Right lobe of liver (tissue), 6 donors: ENCODE data around the gene KCNQ4. TPM values are rescaled to one million over a fixed set of nuclear protein-coding genes. Genes with fewer than 3 reads are reported as not detected.

Experiments used
- ATAC-seq, 4 donors: fragments of 200-7000 bp; cut with Tn5 transposase; one replicate each; pipeline ENCODE4 v1.9.1; 2020; ENCODE audit warnings: mild to moderate bottlenecking in 4 of 4, moderate library complexity in 4 of 4
- DNase-seq, 3 donors: peaks; one replicate each; pipeline ENCODE4 v3.0.0-alpha.2; 2020
- H3K27ac ChIP-seq, 3 donors: fragments of 200-600 bp; one replicate each; pipeline ENCODE4 v1.8.0; 2022
- H3K27me3 ChIP-seq, 2 donors: fragments of 200-600 bp; one replicate each; pipeline ENCODE4 v1.8.0; 2022
- H3K36me3 ChIP-seq, 4 donors: fragments of 200-600 bp; sonication (generic) in 1 of 4; one replicate each; pipeline versions ENCODE4 v1.5.1 to v1.8.0; 2017 to 2022; ENCODE audit warnings: control low read depth in 1 of 4
- H3K4me1 ChIP-seq, 4 donors: fragments of 200-600 bp; sonication (generic) in 1 of 4; one replicate each; pipeline versions ENCODE4 v1.5.1 to v1.8.0; 2017 to 2022; ENCODE audit warnings: control low read depth in 1 of 4
- H3K4me3 ChIP-seq, 3 donors: fragments of 200-600 bp; one replicate each; pipeline ENCODE4 v1.8.0; 2022
- H3K9me3 ChIP-seq, 4 donors: fragments of 200-600 bp; sonication (generic) in 1 of 4; one replicate each; pipeline versions ENCODE4 v1.5.1 to v1.8.0; 2017 to 2022; ENCODE audit warnings: control low read depth in 1 of 4
- CTCF ChIP-seq, 4 donors: fragments of 200-600 bp in 3 of 4; fragments of 450-650 bp in 1 of 4; IDR thresholded peaks; one replicate each; pipeline versions ENCODE4 v1.5.1 to v1.8.0; 2016 to 2022; ENCODE audit warnings: antibody characterized with exemption in 4 of 4, mild to moderate bottlenecking in 2 of 4
- POLR2A ChIP-seq: fragments of 450-650 bp; IDR thresholded peaks from one replicate; pipeline ENCODE4 v1.6.1; 2017; ENCODE audit warnings: antibody characterized with exemption, mild to moderate bottlenecking
- WGBS: methylation state at CpG from one replicate; pipeline ENCODE4 v1.1.6; 2018; ENCODE audit warnings: low coverage, low lambda C conversion rate; ENCODE audit not compliant: insufficient coverage; ENCODE audit errors: missing lambda C conversion rate; 5-methylcytosine and 5-hydroxymethylcytosine counted together
- intact Hi-C, 2 donors: fragments of 100-400 bp; cut with DNase I; formaldehyde crosslinking; loops; one replicate each; pipeline versions ENCODE4 v1.11.2 to v1.14.1; 2022
- total RNA-seq, 6 experiments: library from RNA; depleted of rRNA in 2 of 6; stranded (reverse); fragments of >200 nt in 2 of 6; fragmentation: NEBNext Ultra II Directional in 3 of 6; extraction: Animal tissue kit (Norgen Biotek cat#: 25700) in 3 of 6; gene quantifications; one replicate each; pipeline versions ENCODE4 v1.1.0 to v1.2.4, GENCODE V29; 2016 to 2023
- donor health status: DM: no; HTN: yes; CAD: no.
- donor health status: DM: no; HTN: no; CAD: no.
- donor health status: DM: no; HTN: no; CAD: no.
- donor health status: DM: no; HTN: yes; CAD: no.
- donor health status: DM: no; HTN: yes; CAD: no.

Gene KCNQ4
- total RNA-seq, 6 experiments from 2014 or later = 0.12 to 0.23 (median 0.15) TPM

GRCh38 chr1:40786995-40787705 lies 3.6 kb downstream of the KCNQ4 start:
- no peak for ATAC-seq
- TF ChIP-seq POLR2A (no peak), CTCF (IDR thresholded peaks at IDR 0.05) (no peak)

GRCh38 chr1:40787737-40788560 lies 4.4 kb downstream of the KCNQ4 start:
- TF ChIP-seq CTCF (IDR thresholded peaks at IDR 0.05) (no peak), POLR2A (no peak)
- ATAC-seq (no peak), DNase-seq (no peak)
- H3K4me3 ChIP-seq = no peak overlapping the region
- H3K36me3 ChIP-seq = no peaks in the 10 kb centered on the region
- peaks cover 0 to 7% (median 0%) of the 10 kb centered on the region in 4 donors for H3K4me1 ChIP-seq
- no peaks in the 10 kb centered on the region for H3K27me3 ChIP-seq
- no peak overlapping the region for H3K27ac ChIP-seq
- H3K9me3 ChIP-seq = no peaks in the 10 kb centered on the region
- WGBS = 87% methylated on average over 12 of the region's 19 CpGs
- intact Hi-C loops = no loop called here

More at GRCh38 chr1:40786995-40787705, 3.6 kb downstream of the KCNQ4 start:
- WGBS = 83% methylated on average over 1 of the region's 9 CpGs
- no peaks in the 10 kb centered on the region for H3K36me3 ChIP-seq
- no peak for DNase-seq
- H3K27me3 ChIP-seq = no peaks in the 10 kb centered on the region
- no peak overlapping the region for H3K4me3 ChIP-seq
- H3K27ac ChIP-seq = no peak overlapping the region
- intact Hi-C loops = no loop called here
- H3K4me1 ChIP-seq = peaks cover 0 to 7% (median 0%) of the 10 kb centered on the region in 4 donors
- no peaks in the 10 kb centered on the region for H3K9me3 ChIP-seq

GRCh38 chr1:40788561-40789341 lies 5.2 kb downstream of the KCNQ4 start:
- TF ChIP-seq POLR2A (no peak), CTCF (IDR thresholded peaks at IDR 0.05) (no peak)
- DNase-seq (no peak), ATAC-seq (no peak)
- WGBS = 91% methylated on average over 14 of the region's 17 CpGs
- Histone ChIP-seq H3K4me1 (peaks cover 0 to 3% (median 0%) of the 10 kb centered on the region in 4 donors), H3K4me3 (no peak overlapping the region), H3K27ac (no peak overlapping the region), H3K36me3 (no peaks in the 10 kb centered on the region), H3K27me3 (no peaks in the 10 kb centered on the region), H3K9me3 (no peaks in the 10 kb centered on the region)
- intact Hi-C loops = no loop called here

- Histone ChIP-seq H3K4me1 (peaks cover 0 to 3% (median 0%) of the 10 kb centered on the region in 4 donors), H3K27ac (no peak overlapping the region), H3K27me3 (no peaks in the 10 kb centered on the region), H3K9me3 (no peaks in the 10 kb centered on the region), H3K4me3 (no peak overlapping the region), H3K36me3 (no peaks in the 10 kb centered on the region)
- DNase-seq = no peak
- TF ChIP-seq CTCF (IDR thresholded peaks at IDR 0.05) (no peak), POLR2A (no peak)
- ATAC-seq = peak; percentile 17 to 75 (median 52)
- intact Hi-C loops = no loop called here
- 64% methylated on average over 2 of the region's 2 CpGs for WGBS
Observed at GRCh38 chr1:40789342-40789598, 5.7 kb downstream of the KCNQ4 start.
